ENCODE results near the gene MID2. TPM values are rescaled to one million over a fixed set of nuclear protein-coding genes. Genes with fewer than 3 reads are reported as not detected.
"Not testable (repeated sequence)": the region's sequence is repeated elsewhere in the genome, so short reads cannot be mapped to it uniquely, and the experiment has no call there.

The MID2 gene
- total RNA-seq, 2 experiments from 2014 or later = not detected

DNA sequence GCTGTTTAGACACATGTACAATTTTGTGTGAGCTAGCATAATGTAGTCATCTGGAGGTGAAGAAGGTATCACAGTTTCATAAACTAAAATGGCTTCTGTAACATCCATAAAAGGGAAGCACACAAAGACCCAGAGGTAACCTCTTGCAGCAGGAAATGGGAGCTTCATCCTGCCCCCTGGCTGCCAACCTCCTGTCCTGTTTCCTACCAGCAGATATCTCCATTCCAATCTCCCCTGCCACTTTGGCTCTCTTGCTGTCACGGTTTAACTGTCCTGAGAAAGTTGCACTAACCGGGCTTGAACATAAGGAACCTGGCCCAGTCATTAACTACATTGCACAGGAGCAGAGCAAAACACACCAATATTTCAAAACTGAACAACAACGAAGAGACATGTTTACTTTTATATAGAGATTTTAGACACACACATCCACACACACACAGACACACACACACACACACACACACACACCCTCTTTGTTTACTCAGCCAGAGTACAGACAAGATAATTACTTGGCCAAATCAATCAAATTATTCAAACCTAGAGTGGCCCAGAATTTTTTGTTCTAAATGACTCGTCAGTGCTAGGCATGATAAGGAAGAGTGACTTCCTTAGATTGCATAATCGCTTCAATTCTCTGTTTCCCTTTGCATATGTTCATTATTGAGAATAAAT lies 24.2 kb downstream of the MID2 start:
- intact Hi-C loops (cut with micrococcal nuclease; ENCODE audit: unreplicated experiment) = no loop called here
- TF ChIP-seq, protein P1, sequence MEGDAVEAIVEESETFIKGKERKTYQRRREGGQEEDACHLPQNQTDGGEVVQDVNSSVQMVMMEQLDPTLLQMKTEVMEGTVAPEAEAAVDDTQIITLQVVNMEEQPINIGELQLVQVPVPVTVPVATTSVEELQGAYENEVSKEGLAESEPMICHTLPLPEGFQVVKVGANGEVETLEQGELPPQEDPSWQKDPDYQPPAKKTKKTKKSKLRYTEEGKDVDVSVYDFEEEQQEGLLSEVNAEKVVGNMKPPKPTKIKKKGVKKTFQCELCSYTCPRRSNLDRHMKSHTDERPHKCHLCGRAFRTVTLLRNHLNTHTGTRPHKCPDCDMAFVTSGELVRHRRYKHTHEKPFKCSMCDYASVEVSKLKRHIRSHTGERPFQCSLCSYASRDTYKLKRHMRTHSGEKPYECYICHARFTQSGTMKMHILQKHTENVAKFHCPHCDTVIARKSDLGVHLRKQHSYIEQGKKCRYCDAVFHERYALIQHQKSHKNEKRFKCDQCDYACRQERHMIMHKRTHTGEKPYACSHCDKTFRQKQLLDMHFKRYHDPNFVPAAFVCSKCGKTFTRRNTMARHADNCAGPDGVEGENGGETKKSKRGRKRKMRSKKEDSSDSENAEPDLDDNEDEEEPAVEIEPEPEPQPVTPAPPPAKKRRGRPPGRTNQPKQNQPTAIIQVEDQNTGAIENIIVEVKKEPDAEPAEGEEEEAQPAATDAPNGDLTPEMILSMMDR (conservative IDR thresholded peaks at IDR 0.05; ENCODE audit: low read length) = no peak
- TF ChIP-seq EZH2phosphoT487 (IDR thresholded peaks at IDR 0.05; ENCODE audit: borderline replicate concordance, low read depth, low read length) = no peak
- H2AFZ ChIP-seq (ENCODE audit: low read length) = no peak overlapping the region
- BruUV-seq (replicated peaks) = no TSS peak
- H4K20me1 ChIP-seq (ENCODE audit: insufficient read depth, low read length) = no peaks in the 10 kb centered on the region
- H3K4me1 ChIP-seq (ENCODE audit: insufficient read depth, low read length, poor library complexity, severe bottlenecking) = no peaks in the 10 kb centered on the region
- DNase-seq (ENCODE audit: low spot score) = no peak
- no peaks in the 10 kb centered on the region for H3K9me3 ChIP-seq (ENCODE audit: low read length)
- no peaks in the 10 kb centered on the region for H3K9me2 ChIP-seq (ENCODE audit: insufficient read depth, low read length)
- POLR2A ChIA-PET = no interaction called here
- H3K79me2 ChIP-seq (ENCODE audit: insufficient read depth, low read depth, low read length) = no peaks in the 10 kb centered on the region
- H3K4me3 ChIP-seq (ENCODE audit: low read depth, low read length, poor library complexity, severe bottlenecking) = no peak overlapping the region
- CTCF ChIA-PET (ENCODE audit: unreplicated experiment) = no interaction called here
- no peak overlapping the region for H3K4me2 ChIP-seq (ENCODE audit: low read length)
- no peaks in the 10 kb centered on the region for H3K36me3 ChIP-seq (ENCODE audit: insufficient read depth, low read length)
- H3K27ac ChIP-seq (ENCODE audit: low read depth, low read length, poor library complexity, severe bottlenecking) = no peak overlapping the region

DNA sequence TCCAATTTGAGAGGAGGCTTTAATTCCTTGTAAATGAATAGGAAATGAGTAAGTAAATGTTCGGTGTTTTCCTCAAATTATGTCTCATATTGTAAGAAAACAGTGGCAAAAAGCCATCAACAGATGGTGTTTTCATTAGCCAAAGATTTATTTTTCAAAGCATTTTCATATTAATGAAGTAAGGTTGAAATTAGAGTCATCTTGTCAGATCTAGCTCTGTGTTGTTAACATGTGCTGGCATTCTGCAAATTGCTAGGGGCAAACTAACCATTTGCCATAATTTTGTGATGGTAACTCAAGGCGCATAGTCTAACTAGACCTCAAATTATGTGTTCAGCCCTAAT lies 24.7 kb downstream of the MID2 start:
- Histone ChIP-seq H3K36me3 (ENCODE audit: insufficient read depth, low read length) (no peaks in the 10 kb centered on the region), H3K4me2 (ENCODE audit: low read length) (no peak overlapping the region), H3K4me1 (ENCODE audit: insufficient read depth, low read length, poor library complexity, severe bottlenecking) (no peaks in the 10 kb centered on the region), H3K9me2 (ENCODE audit: insufficient read depth, low read length) (no peaks in the 10 kb centered on the region), H3K9me3 (ENCODE audit: low read length) (no peaks in the 10 kb centered on the region), H3K79me2 (ENCODE audit: insufficient read depth, low read depth, low read length) (no peaks in the 10 kb centered on the region), H2AFZ (ENCODE audit: low read length) (no peak overlapping the region), H3K27ac (ENCODE audit: low read depth, low read length, poor library complexity, severe bottlenecking) (no peak overlapping the region), H3K4me3 (ENCODE audit: low read depth, low read length, poor library complexity, severe bottlenecking) (no peak overlapping the region), H4K20me1 (ENCODE audit: insufficient read depth, low read length) (no peaks in the 10 kb centered on the region)
- TF ChIP-seq EZH2phosphoT487 (IDR thresholded peaks at IDR 0.05; ENCODE audit: borderline replicate concordance, low read depth, low read length) = no peak
- TF ChIP-seq, protein P1 (conservative IDR thresholded peaks at IDR 0.05; ENCODE audit: low read length) = no peak
- no TSS peak for BruUV-seq (replicated peaks)
- no peak for DNase-seq (ENCODE audit: low spot score)
- intact Hi-C loops (cut with micrococcal nuclease; ENCODE audit: unreplicated experiment) = no loop called here
- ChIA-PET POLR2A (no interaction called here), CTCF (ENCODE audit: unreplicated experiment) (no interaction called here)

DNA sequence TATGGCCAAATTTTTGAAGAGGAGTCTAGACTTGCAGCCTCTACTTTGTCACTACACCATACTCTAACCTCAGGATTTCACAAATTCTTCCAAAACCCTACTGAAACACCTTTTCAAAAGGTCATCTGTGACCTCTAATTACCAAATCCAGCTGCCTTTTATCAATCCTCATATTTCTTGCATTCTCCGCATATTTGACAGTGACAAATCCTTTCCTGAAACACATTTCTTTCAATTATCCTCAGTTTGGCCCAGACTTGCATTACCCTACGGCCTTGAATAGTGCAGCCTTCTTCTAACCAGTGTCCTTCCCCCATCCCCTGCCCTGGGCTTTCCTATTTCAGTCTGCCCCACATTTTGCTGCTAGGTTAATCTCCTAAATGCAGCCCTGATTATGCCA lies 25.5 kb downstream of the MID2 start:
- Histone ChIP-seq H3K4me2 (ENCODE audit: low read length) (no peak overlapping the region), H3K9me3 (ENCODE audit: low read length) (no peaks in the 10 kb centered on the region), H3K27ac (ENCODE audit: low read depth, low read length, poor library complexity, severe bottlenecking) (no peak overlapping the region), H3K4me3 (ENCODE audit: low read depth, low read length, poor library complexity, severe bottlenecking) (no peak overlapping the region), H3K4me1 (ENCODE audit: insufficient read depth, low read length, poor library complexity, severe bottlenecking) (no peaks in the 10 kb centered on the region), H4K20me1 (ENCODE audit: insufficient read depth, low read length) (no peaks in the 10 kb centered on the region), H3K9me2 (ENCODE audit: insufficient read depth, low read length) (no peaks in the 10 kb centered on the region), H3K79me2 (ENCODE audit: insufficient read depth, low read depth, low read length) (no peaks in the 10 kb centered on the region), H3K36me3 (ENCODE audit: insufficient read depth, low read length) (no peaks in the 10 kb centered on the region), H2AFZ (ENCODE audit: low read length) (no peak overlapping the region)
- CTCF ChIA-PET (ENCODE audit: unreplicated experiment) = no interaction called here
- BruUV-seq (replicated peaks) = no TSS peak
- DNase-seq (ENCODE audit: low spot score) = no peak
- POLR2A ChIA-PET = no interaction called here
- TF ChIP-seq, protein P1 (conservative IDR thresholded peaks at IDR 0.05; ENCODE audit: low read length) = no peak
- no peak for TF ChIP-seq EZH2phosphoT487 (IDR thresholded peaks at IDR 0.05; ENCODE audit: borderline replicate concordance, low read depth, low read length)
- intact Hi-C loops (cut with micrococcal nuclease; ENCODE audit: unreplicated experiment) = no loop called here

DNA sequence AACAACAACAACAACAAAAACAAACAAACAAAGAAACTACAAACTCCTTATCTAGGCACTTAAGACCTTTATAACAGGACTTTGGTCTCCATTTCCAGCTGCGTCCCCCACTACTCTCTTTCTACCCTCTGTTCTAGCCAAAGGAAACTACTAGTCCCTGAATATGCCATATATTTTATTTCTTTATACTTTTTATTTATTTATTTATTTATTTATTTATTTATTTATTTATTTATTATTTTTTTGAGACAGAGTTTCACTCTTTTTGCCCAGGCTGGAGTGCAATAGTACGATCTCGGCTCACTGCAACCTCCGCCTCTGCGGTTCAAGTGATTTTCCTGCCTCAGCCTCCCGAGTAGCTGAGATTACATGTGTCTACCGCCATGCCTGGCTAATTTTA lies 26.0 kb downstream of the MID2 start:
- H3K4me2 ChIP-seq (ENCODE audit: low read length); BruUV-seq (replicated peaks); H3K79me2 ChIP-seq (ENCODE audit: insufficient read depth, low read depth, low read length); intact Hi-C loops (cut with micrococcal nuclease; ENCODE audit: unreplicated experiment); H3K4me3 ChIP-seq (ENCODE audit: low read depth, low read length, poor library complexity, severe bottlenecking); DNase-seq (ENCODE audit: low spot score); H3K9me3 ChIP-seq (ENCODE audit: low read length); H3K4me1 ChIP-seq (ENCODE audit: insufficient read depth, low read length, poor library complexity, severe bottlenecking); H4K20me1 ChIP-seq (ENCODE audit: insufficient read depth, low read length); CTCF ChIA-PET (ENCODE audit: unreplicated experiment); POLR2A ChIA-PET; H3K36me3 ChIP-seq (ENCODE audit: insufficient read depth, low read length); H3K9me2 ChIP-seq (ENCODE audit: insufficient read depth, low read length); H2AFZ ChIP-seq (ENCODE audit: low read length); H3K27ac ChIP-seq (ENCODE audit: low read depth, low read length, poor library complexity, severe bottlenecking): not testable (repeated sequence)
